AG09319 (cell line): ENCODE results near the gene SLC6A19.

ENCODE experiments used
- DNase-seq: peaks from one replicate; pipeline ENCODE4 v3.0.0-alpha.2; 2010; ENCODE audit warnings: low read depth; ENCODE audit errors: extremely low read depth
- TF ChIP-seq, protein P1 (sequence below): IDR thresholded peaks from 2 replicates; pipeline ENCODE4 v1.5.1; 2011; ENCODE audit warnings: low read depth, mild to moderate bottlenecking, inconsistent platforms, low read length, moderate library complexity

Gene SLC6A19

DNA sequence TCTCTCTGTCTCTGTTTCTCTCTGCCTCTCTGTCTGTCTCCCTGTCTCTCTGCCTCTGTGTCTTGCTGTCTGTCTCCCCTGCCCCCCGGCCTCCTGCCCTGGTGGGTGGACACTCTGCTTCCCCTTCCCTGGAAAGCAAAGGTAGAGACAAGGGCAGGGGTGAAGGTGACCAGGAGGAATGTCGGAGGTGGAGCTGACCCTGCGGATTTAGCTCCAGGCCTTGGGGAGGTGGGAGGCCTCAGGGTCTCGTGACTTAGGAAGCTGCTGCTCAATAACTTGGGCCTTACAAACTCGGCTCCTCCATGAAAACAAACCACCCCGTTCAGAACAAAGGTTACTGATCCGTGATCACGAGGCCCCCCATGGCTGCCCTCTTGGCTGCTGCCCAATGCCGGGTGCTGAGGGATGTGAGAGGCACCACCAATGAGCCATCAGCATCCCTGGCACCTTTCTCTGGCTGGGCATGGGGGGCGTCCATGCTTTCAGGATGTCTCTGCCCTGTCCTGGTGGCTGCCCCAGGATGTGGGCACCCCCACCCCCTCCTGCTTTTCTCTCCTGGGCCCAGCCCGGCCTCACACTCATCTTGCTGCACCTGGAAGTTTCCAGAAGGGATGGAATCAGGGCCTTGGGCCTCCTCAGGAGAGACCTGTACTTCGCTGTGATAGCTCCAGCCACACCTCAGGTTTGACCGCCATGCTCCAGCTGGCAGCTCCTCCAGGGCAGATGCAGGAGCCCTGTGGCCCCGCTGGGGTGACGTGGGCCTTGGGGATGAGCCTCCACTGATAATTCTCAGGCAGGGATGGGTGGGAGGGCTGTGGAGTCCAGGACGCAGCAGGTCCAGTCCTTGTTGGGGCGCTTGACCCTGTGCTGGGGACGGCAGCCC lies 14.8 kb upstream of the SLC6A19 start:
- TF ChIP-seq, protein P1, sequence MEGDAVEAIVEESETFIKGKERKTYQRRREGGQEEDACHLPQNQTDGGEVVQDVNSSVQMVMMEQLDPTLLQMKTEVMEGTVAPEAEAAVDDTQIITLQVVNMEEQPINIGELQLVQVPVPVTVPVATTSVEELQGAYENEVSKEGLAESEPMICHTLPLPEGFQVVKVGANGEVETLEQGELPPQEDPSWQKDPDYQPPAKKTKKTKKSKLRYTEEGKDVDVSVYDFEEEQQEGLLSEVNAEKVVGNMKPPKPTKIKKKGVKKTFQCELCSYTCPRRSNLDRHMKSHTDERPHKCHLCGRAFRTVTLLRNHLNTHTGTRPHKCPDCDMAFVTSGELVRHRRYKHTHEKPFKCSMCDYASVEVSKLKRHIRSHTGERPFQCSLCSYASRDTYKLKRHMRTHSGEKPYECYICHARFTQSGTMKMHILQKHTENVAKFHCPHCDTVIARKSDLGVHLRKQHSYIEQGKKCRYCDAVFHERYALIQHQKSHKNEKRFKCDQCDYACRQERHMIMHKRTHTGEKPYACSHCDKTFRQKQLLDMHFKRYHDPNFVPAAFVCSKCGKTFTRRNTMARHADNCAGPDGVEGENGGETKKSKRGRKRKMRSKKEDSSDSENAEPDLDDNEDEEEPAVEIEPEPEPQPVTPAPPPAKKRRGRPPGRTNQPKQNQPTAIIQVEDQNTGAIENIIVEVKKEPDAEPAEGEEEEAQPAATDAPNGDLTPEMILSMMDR, result no peak
- DNase-seq, result no peak

DNA sequence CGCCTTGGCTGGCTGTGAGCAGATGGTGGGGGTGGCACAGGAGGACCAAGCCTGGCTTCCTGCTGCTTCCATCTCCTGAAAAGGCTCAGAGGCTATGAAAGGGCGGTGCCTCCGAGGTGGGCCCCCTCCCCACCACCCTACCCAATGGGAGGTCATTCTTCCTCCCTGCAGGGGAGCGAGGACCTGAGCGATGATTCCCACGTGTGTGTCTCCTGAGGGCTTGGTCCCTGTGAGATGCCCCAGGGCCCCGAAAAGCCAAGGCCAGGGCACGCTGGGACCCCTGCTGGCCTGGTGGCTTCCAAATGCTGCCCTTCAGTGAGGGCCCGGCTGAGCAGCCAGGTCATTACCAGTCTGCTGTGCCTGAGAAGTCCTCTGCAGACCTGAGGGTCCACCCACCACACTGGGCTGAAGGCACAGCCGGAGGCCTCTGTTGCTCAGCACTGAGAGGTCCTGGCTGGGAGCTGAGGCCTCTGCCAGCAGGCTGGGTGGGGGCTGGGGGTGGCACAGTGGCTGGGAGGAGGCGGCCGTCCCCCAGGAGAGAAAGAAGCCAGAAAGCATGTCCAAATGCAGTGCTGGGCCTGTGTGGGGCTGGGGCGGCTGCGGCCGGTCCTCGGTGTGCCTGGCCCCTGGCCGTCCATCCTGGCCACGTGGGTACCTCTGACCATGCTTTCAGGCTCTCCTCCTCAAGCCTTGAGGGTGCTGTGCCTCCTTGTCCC lies 14.0 kb upstream of the SLC6A19 start:
- TF ChIP-seq, protein P1, result no peak
- DNase-seq, result no peak

DNA sequence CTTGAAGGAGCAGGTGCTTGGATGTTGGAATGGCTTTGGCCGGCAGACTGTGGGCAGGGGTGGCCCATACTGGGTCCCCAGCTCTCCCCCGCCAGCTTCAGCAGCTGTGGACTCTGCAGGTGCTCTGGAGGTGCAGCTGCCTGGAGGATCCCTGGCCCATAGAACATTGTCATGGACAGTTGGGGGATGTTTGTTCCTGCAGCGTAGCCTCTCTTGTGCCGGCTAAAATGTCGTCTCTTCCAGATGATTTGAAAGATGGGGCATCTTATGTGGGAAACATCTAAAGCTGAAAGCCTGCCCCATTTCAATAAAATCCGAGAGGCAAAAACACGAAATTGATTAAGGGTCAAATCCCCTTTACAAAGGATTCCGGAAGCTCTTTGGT lies 13.5 kb upstream of the SLC6A19 start:
- TF ChIP-seq, protein P1, result no peak
- DNase-seq, result no peak

DNA sequence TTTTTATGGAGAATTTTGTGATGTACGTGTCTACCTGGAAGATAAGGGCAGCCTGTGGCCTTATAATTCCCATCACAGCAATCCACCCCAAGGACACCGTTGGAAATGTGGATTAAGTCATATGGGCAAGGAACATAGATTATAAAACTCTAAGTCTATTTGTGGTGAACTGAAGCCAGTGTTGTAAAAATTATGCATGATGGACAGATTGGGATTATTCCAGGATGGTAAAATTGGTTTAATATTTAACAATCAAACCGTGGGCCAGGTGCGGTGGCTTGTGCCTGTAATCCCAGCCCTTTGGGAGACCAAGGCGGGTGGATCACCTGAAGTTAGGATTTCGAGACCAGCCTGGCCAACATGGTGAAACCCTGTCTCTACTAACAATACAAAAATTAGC lies 12.9 kb upstream of the SLC6A19 start:
- TF ChIP-seq, protein P1, result no peak
- DNase-seq, result no peak

- TF ChIP-seq, protein P1, result no peak
- DNase-seq, result no peak
Observed at GRCh38 chr5:1189269-1189668, 12.1 kb upstream of the SLC6A19 start.

- DNase-seq, result no peak
- TF ChIP-seq, protein P1, result no peak
Observed at GRCh38 chr5:1190278-1190677, 11.1 kb upstream of the SLC6A19 start.

- DNase-seq, result no peak
- TF ChIP-seq, protein P1, result no peak
Observed at GRCh38 chr5:1190837-1191239, 10.6 kb upstream of the SLC6A19 start.
